Right forelimb (tissue), 1 donor: Measurements from ENCODE around the gene SPATA4.
A peak's percentile ranks its signal among the peaks of the same experiment; 100 is the strongest.
"Not testable (repeated sequence)": the region's sequence is repeated elsewhere in the genome, so short reads cannot be mapped to it uniquely, and the experiment has no call there.

Experiments
- DNase-seq: peaks from one replicate; pipeline ENCODE4 v3.0.0-alpha.2; 2018

Gene SPATA4

GRCh38 chr4:176195184-176195978 is at the start of gene SPATA4:
TSS of gene SPATA4 (minus strand) at chr4:176195585. CDS start at chr4:176195562, 23 bp downstream.
- peak; percentile 96 for DNase-seq

GRCh38 chr4:176242764-176243347 is 47.5 kb upstream of the SPATA4 start:
- DNase-seq: no peak

DNA sequence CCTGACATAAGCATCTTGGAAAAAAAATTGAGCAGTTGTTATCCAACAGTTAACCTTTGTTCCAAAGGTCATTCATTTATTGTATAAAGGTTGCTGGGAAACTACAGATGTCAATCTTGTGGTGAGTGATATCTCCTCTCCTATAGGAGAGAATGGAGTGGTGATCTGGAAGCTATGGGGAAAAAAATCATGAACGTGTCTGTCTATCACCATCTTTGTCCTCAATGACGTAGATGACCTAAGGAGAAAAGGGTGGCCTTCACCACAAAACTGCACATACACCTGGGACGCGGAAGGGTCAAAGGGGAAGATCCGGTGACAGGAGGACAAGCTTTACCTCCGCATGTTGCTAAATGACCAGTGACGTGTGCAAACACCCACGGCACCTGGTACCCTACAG is 46.3 kb upstream of the SPATA4 start:
- no peak for DNase-seq

DNA sequence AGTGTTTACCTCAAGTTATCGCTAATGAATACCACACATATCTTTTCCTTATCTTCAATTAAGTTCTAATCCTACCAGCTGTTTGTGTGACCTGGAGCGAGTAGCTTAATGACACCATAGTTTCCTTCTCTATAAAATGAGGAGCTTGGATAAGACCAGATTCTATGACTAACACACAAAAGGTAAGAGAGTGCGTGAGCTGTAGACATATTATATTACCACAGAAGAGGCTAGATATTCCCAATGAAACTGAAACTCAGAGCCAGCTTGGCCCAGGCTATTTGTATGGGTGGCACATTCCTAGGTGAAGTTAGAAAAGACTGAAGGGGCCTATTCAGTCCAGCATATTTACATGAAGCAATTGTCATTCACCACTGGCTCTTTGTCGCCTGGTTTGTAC is 43.4 kb upstream of the SPATA4 start:
- no peak for DNase-seq

DNA sequence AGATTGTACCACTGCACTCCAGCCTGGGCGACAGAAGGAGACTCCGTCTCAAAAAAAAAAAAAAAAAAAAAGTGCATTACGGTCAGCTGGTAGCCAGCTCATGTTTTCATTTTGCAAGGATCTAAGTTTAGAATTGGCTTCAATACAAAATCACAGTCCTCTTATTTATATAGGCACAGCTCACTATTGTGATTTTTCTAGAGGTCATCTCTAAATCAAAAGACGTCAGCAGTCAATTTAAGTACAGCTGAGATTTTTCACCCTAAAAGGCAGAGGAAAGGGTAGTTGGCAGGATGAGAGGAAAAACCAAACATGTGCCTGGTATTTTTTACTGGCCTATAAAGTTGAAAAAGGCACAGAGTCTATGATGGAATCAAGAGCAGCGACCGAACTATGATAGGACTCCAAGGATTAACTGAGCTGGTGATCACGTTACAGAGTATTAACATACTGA is 42.8 kb upstream of the SPATA4 start:
- no peak for DNase-seq

DNA sequence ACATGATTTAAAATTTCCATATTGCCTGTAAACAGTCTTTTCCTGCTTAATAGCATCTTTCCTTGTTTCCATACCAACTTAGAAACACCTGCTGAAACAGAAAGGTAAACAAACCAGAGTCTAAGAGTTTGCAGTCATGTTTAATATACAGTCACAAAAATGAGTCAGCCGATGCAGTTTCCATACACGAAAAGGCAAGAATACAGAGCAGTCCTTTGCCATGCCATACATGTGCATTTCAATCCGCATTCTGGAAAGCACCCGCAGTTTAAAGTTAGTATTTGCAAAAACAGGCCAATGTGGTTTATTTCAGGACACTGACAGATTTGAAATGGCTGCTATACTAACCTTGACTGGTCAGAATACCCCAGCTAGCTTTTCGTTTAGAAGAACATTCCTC is 41.6 kb upstream of the SPATA4 start:
- no peak for DNase-seq

DNA sequence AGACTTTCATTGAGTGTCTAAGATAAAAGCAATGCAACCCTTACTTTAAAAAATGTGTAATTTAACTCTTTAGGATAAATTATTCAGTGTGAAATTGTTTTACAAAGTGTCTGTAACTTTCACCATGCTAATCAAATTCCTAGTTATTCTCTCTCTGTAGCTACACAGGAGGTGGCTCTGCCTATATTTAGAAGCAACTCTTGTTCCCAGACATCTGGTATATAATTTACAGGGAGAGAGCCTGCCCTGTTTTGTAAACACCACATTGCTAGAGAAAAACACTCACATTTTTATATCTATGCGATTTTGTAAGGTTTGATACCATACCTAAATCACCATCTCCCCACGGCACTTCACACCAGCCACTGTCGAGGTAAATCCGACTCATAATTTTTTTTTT is 35.5 kb upstream of the SPATA4 start:
- DNase-seq: no peak

GRCh38 chr4:176229645-176230044 is 34.3 kb upstream of the SPATA4 start:
- DNase-seq: no peak

DNA sequence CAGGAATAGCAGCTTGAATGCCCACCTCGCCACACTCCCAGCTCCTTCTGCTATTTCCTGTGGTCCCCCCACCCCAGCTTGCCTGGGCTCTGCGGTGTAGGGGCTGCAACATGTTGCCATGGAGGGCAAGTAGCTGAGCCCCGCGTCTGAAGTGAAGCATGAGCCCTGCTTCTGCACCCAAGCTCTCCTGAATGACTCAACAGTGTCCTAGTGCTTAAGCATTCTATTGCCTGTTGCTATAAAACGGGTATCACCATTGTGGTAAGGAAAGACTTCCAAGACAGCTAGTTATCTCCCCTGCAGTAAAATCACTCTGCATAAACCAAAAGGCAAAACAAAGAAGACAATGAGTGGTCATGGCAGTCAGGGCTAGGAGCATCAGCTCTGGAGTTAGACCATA is 31.4 kb upstream of the SPATA4 start:
- no peak for DNase-seq

DNA sequence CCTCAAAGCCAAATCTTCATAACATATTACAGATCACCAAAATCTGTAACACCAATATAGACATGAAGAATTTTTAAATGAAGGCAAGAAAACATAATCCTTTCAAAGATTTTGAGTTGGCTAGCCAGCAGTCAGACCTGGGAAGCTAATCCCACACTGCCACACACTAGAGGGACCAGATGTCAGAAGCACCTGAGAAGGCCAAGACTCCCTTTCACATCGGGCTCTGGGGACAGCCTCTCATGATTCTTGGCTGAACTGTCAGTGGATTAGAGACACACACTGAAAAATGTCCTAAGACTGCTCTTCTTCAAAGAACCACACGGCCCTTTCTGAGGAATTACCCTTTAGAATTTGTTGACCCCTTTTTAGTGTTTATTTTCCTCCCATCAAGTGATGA is 28.2 kb upstream of the SPATA4 start:
- no peak for DNase-seq

GRCh38 chr4:176222149-176222548 is 26.8 kb upstream of the SPATA4 start:
- no peak for DNase-seq

DNA sequence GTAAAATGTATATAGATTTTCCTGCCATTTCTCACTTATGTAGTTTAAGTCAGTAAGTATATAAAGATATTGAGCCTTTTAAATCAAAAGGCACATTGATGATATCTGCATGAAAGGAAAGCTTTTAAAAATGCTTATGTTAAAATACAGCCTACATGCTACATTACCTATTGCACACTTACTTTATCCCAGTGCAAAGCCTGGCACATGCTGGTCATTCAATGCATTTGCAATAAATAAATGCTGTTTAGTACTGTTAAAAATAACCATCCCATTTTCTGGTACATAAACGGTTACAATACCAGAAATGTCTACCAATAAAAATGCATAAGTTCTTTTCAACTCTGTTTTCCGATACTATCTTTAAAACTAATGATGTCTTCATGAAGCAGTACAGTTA is 22.1 kb upstream of the SPATA4 start:
- DNase-seq: no peak

DNA sequence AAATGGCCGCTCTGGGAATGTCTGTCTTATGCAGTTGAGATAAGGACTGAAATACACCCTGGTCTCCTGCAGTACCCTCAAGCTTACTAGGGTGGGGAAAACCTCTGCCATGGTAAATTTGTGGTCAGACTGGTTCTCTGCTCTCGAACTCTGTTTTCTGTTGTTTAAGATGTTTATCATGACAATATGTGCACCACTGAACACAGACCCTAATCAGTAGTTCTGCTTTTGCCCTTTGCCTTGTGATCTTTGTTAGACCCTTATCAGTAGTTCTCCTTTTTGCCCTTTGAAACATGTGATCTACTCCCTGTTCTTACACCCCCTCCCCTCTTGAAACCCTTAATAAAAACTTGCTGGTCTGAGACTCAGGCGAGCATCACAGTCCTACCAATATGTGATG is 17.0 kb upstream of the SPATA4 start:
- not testable (repeated sequence) for DNase-seq

- no peak for DNase-seq
These were observed 15.4 kb upstream of the SPATA4 start for GRCh38 chr4:176210579-176211296.

- DNase-seq: no peak
These were observed 14.7 kb upstream of the SPATA4 start for GRCh38 chr4:176210101-176210500.

DNA sequence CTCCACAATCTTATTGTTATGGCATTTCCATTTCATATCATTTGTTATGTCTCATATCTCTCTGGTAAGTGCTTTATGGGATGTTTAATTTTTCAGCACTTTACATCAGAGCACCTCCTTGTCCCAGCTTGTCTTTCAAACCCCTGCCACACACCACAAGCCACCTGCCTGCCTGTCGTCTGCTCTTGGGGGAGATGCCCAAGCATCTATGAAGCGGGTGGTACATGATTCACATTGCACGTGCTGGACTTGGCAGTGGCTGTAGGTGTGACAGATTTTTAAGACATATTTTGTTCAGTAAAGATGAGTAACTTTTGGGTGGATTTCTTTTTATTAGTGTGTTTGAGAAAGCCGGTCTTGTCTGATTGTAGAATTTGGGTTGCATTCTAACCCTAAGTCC is 14.2 kb upstream of the SPATA4 start:
- no peak for DNase-seq

DNA sequence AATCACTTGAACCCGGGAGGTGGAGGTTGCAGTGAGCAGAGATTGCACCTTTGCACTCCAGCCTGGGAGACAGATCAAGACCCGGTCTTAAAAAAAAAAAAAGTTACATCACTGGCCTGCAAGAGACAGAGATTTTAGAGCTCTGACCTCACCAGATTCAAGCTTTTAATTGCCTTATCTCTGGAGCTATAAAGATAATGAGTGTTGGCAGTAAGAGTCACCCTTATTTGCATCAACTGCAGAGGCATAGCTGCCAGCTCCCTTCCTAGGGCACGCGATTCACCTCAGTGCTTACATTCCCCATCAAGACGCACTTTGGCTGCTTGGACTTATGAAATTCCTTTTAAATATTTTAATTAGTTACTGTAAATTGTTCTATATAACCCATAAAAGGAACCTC is 12.5 kb upstream of the SPATA4 start:
- no peak for DNase-seq

DNA sequence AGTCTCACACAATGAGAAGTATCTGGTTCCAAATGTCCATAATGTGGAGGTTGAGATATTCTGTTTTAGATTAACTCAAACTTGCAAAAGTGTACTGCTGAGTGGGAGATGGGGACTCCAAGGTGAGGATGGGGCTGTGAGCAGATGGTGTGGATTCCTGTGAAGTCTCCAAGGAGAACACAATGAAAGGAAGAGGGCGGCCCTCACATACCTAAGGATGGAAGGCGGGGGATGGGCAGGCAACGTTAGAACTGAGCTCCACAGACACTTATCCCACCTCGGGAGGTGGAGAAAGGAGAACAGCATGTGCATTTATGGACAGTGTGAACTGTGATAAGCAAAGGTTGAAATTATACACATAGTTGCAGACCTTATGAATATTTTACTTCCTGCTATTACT is 9.9 kb upstream of the SPATA4 start:
- no peak for DNase-seq

DNA sequence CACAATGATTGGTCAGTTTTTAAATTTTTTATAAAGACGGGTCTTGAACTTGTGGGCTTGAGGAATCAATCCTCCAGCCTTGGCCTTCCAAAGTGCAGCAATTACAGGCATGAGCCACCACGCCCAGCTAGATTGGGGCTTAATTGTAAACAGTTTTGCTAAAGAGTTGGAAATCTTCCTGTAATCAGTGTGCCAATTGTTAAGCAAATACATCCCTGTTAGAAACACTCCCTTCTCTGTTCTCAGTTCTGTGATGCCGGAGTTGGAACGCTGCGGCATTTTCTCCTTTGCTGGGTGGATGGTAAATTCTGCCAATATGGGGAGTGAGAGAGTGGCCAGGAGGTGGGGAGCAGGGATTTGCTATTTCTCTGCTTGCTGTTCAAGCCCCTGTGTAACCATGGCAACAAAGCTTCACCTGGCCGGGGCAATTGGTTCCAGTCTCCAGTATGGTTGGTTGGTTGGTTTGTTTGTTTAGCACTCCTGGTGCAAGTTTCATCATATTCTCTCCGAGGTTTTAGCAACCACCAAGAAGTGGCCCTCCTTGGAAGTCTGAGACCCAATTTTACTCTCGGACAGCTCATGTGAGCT is 3.0 kb upstream of the SPATA4 start:
- no peak for DNase-seq

GRCh38 chr4:176193938-176194337 is 1.4 kb downstream of the SPATA4 start:
- no peak for DNase-seq

DNA sequence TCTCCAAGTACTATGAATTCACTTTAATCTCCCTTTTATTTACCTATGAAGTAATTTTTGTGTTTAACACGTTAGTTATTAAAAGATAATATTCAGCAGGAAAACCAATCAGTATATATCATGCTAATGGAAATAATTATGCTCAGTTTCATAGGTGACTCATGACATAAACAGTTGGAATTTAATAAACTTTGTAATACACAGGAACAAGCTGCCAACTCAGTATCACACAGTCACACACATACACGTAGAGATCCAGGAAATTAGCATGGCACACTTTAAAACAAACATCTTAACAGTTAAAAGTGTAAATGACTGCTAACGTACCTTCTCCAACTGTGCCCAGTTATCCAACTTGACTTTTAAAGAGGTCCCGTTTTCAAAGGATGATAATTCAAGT is 2.3 kb downstream of the SPATA4 start:
- no peak for DNase-seq

- DNase-seq: no peak
These were observed 3.4 kb downstream of the SPATA4 start for GRCh38 chr4:176191974-176192373.
